H1 (cell line): ENCODE results near the gene CDK19. TPM values are rescaled to one million over a fixed set of nuclear protein-coding genes. Genes with fewer than 3 reads are reported as not detected.

ENCODE experiments used
- BRCA1 ChIP-seq: IDR thresholded peaks from 2 replicates; pipeline ENCODE4 v1.6.1; 2012; ENCODE audit warnings: low read depth, low read length, improper control_type of control experiment
- CREB1 ChIP-seq: IDR thresholded peaks from 2 replicates; pipeline ENCODE4 v1.6.1; 2012; ENCODE audit warnings: inconsistent platforms
- CTCF ChIP-seq, 3 experiments: IDR thresholded peaks; 1 replicate in 2 of 3; 2 replicates in 1 of 3; pipeline versions ENCODE4 v1.5.1 to v1.6.1; 2011; ENCODE audit warnings: low read length in 3 of 3, mild to moderate bottlenecking in 3 of 3, inconsistent platforms in 2 of 3, low read depth in 1 of 3, moderate library complexity in 1 of 3; ENCODE audit not compliant: insufficient read depth in 1 of 3; ENCODE audit errors: control extremely low read depth in 1 of 3
- EP300 ChIP-seq, 2 experiments: IDR thresholded peaks; 1 replicate in 1 of 2; 2 replicates in 1 of 2; pipeline ENCODE4 v1.6.1; 2011 to 2012; ENCODE audit warnings: low read depth in 2 of 2, low read length in 2 of 2, mild to moderate bottlenecking in 2 of 2, borderline replicate concordance in 1 of 2, inconsistent platforms in 1 of 2, moderate library complexity in 1 of 2
- JUN ChIP-seq: IDR thresholded peaks from 2 replicates; pipeline ENCODE4 v1.6.1; 2011; ENCODE audit warnings: low read depth, mild to moderate bottlenecking, improper control_type of control experiment, low read length
- POLR2A ChIP-seq, 2 experiments: IDR thresholded peaks; 1 replicate in 1 of 2; 2 replicates in 1 of 2; pipeline ENCODE4 v1.6.1; 2011; ENCODE audit warnings: low read depth in 2 of 2, low read length in 2 of 2, mild to moderate bottlenecking in 2 of 2; ENCODE audit errors: control extremely low read depth in 1 of 2
- RBBP5 ChIP-seq: IDR thresholded peaks from 2 replicates; pipeline ENCODE4 v1.7.1; 2012; ENCODE audit warnings: low read depth, mild to moderate bottlenecking, inconsistent platforms, low read length, moderate library complexity, borderline replicate concordance
- RNF2 ChIP-seq: fragments of 200-900, 300-1000 bp; sonication (generic); IDR thresholded peaks from 2 replicates; pipeline ENCODE4 v1.7.1; 2016; ENCODE audit warnings: borderline replicate concordance, low read depth, mild to moderate bottlenecking, antibody characterized with exemption, low read length; ENCODE audit not compliant: poor library complexity, severe bottlenecking; ENCODE audit errors: missing control alignments
- polyA plus RNA-seq, 7 experiments: library from polyadenylated mRNA; depleted of rRNA in 3 of 7; stranded (reverse) in 5 of 7; unstranded in 2 of 7; fragments of >200 nt in 5 of 7; fragments of 200-250 nt in 2 of 7; gene quantifications; 1 replicate in 5 of 7; 2 replicates in 1 of 7; 4 replicates in 1 of 7; pipeline versions ENCODE4 v1.2.1 to v1.2.3, GENCODE V29; 2011 to 2013; ENCODE audit warnings: missing spikeins in 2 of 7, mixed read lengths in 2 of 7
- total RNA-seq: library from RNA; stranded (reverse); fragmentation: NEBNext Ultra II Directional; extraction: Animal tissue kit (Norgen Biotek cat#: 25700); gene quantifications from 2 replicates; pipeline ENCODE4 v1.2.1, GENCODE V29; 2021

Gene CDK19
- total and polyA plus RNA-seq, 2 of the 8 experiments (the other 6 are each of a cell fraction or from before 2014, with no cell fraction given) = 4.9 to 12.6 TPM

GRCh38 chr6:110615722-110616121 is 199.5 kb downstream of the CDK19 start (continued):
- TF ChIP-seq RBBP5 (no peak), POLR2A (IDR thresholded peaks at IDR 0.05; ENCODE audit: control extremely low read depth in 1 of 2, low read depth in 2 of 2, low read length in 2 of 2) (no peak), CREB1 (no peak), RNF2 (no peak), CTCF (IDR thresholded peaks at IDR 0.05; ENCODE audit: control extremely low read depth in 1 of 3, insufficient read depth in 1 of 3, low read depth in 1 of 3, low read length in 3 of 3) (no peak), EP300 (IDR thresholded peaks at IDR 0.05; ENCODE audit: borderline replicate concordance in 1 of 2, low read depth in 2 of 2, low read length in 2 of 2) (no peak), BRCA1 (no peak), JUN (no peak)
